Lung (tissue), 12 donors: ENCODE measurements around the gene PLIN5. TPM values are rescaled to one million over a fixed set of nuclear protein-coding genes. Genes with fewer than 3 reads are reported as not detected.
A peak's percentile ranks its signal among the peaks of the same experiment; 100 is the strongest.

Experiments
- ATAC-seq: fragments of 200-7000 bp; cut with Tn5 transposase; one replicate; pipeline ENCODE4 v1.9.1; 2020; ENCODE audit warnings: moderate number of reproducible peaks; ENCODE audit not compliant: insufficient read depth, low FRiP score
- DNase-seq, 3 donors: peaks; one replicate each; pipeline ENCODE4 v3.0.0-alpha.2; 2013 to 2017
- H3K27ac ChIP-seq, 2 donors: one replicate each; pipeline ENCODE4 v1.5.1; 2013; ENCODE audit warnings: mild to moderate bottlenecking in 2 of 2, moderate library complexity in 2 of 2, control low read depth in 1 of 2, inconsistent platforms in 1 of 2, low read depth in 1 of 2, low read length in 1 of 2
- H3K27me3 ChIP-seq, 3 donors: one replicate each; pipeline ENCODE4 v1.5.1; 2013; ENCODE audit warnings: low read length in 2 of 3; ENCODE audit not compliant: control insufficient read depth in 3 of 3, insufficient read depth in 3 of 3
- H3K36me3 ChIP-seq, 4 donors: one replicate each; pipeline ENCODE4 v1.5.1; 2013; ENCODE audit warnings: low read length in 4 of 4, mild to moderate bottlenecking in 1 of 4, moderate library complexity in 1 of 4; ENCODE audit not compliant: control insufficient read depth in 4 of 4, insufficient read depth in 4 of 4
- H3K4me1 ChIP-seq, 5 donors: one replicate each; pipeline ENCODE4 v1.5.1; 2013; ENCODE audit warnings: low read length in 5 of 5, mild to moderate bottlenecking in 2 of 5, moderate library complexity in 1 of 5; ENCODE audit not compliant: control insufficient read depth in 5 of 5, insufficient read depth in 5 of 5
- H3K4me3 ChIP-seq: one replicate; pipeline ENCODE4 v1.5.1; 2013; ENCODE audit warnings: mild to moderate bottlenecking, control low read depth, moderate library complexity
- H3K9ac ChIP-seq, 2 donors: one replicate each; pipeline ENCODE4 v1.5.1; 2013; ENCODE audit warnings: low read length in 2 of 2, control low read depth in 1 of 2; ENCODE audit not compliant: insufficient read depth in 1 of 2
- H3K9me3 ChIP-seq, 4 donors: one replicate each; pipeline ENCODE4 v1.5.1; 2013; ENCODE audit warnings: low read length in 3 of 4, mild to moderate bottlenecking in 1 of 4, moderate library complexity in 1 of 4; ENCODE audit not compliant: control insufficient read depth in 4 of 4, insufficient read depth in 3 of 4
- WGBS, 2 donors: extraction: QIAGEN DNeasy Blood & Tissue Kit; methylation state at CpG; one replicate each; pipeline ENCODE4 v1.1.7; 2013; 5-methylcytosine and 5-hydroxymethylcytosine counted together
- polyA plus RNA-seq, 2 donors: library from polyadenylated mRNA; stranded (reverse); fragments of 200-250 nt; gene quantifications; one replicate each; pipeline ENCODE4 v1.2.1, GENCODE V29; 2013
- total RNA-seq, 2 donors: library from RNA; depleted of rRNA in 1 of 2; stranded (reverse); fragments of >200 nt in 1 of 2; gene quantifications; one replicate each; pipeline ENCODE4 v1.2.1, GENCODE V29; 2014 to 2021
- TF ChIP-seq, protein P1 (sequence below): IDR thresholded peaks from 2 replicates; pipeline ENCODE4 v1.5.1; 2012; ENCODE audit warnings: mild to moderate bottlenecking; ENCODE audit errors: control extremely low read depth, extremely low read depth
- donor health status: control.
- donor health status: control.
- donor health status: Bipolar disorder and iron deficiency.
- donor health status: healthy.
- donor health status: DM: yes; HTN: yes; CAD: no.

The PLIN5 gene
- total and polyA plus RNA-seq, 4 donors: 7.5 to 37.3 (median 24.5) TPM

DNA sequence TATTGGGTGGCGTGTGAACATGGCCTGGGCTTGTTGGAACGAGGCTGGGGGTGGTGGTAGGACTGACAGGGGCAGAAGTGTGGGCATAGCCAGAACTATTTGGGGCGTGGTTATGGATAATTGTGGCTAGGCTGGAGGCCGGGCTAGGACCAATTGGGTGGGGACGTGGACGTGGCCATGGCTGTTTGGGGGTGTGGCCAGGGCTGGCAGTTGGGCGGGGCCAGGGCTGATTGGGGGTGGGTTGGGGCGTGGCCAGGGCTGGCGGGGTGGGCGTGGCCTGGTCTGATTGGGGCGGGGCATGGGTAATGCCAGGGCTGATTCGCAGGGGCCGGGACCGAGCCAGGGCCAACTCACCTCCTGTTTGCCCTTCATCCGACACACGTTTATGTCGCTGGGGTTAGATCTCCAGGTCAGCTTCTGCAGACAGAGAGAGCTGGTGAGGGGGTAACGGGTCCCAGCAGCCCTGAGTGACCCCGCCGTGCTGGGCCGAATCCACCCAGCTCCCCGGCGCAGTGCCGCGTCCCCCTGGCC, 21.6 kb upstream of the PLIN5 start:
- DNase-seq: no peak
- Histone ChIP-seq H3K9me3 (no peaks in the 10 kb centered on the region), H3K4me3 (no peak overlapping the region), H3K27me3 (no peaks in the 10 kb centered on the region), H3K9ac (no peak overlapping the region), H3K4me1 (peaks cover 0 to 5% (median 0%) of the 10 kb centered on the region in 5 donors), H3K36me3 (peaks cover 0 to 22% (median 0%) of the 10 kb centered on the region in 4 donors), H3K27ac (no peak overlapping the region)
- ATAC-seq: peak; percentile 67
- TF ChIP-seq, protein P1, sequence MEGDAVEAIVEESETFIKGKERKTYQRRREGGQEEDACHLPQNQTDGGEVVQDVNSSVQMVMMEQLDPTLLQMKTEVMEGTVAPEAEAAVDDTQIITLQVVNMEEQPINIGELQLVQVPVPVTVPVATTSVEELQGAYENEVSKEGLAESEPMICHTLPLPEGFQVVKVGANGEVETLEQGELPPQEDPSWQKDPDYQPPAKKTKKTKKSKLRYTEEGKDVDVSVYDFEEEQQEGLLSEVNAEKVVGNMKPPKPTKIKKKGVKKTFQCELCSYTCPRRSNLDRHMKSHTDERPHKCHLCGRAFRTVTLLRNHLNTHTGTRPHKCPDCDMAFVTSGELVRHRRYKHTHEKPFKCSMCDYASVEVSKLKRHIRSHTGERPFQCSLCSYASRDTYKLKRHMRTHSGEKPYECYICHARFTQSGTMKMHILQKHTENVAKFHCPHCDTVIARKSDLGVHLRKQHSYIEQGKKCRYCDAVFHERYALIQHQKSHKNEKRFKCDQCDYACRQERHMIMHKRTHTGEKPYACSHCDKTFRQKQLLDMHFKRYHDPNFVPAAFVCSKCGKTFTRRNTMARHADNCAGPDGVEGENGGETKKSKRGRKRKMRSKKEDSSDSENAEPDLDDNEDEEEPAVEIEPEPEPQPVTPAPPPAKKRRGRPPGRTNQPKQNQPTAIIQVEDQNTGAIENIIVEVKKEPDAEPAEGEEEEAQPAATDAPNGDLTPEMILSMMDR: no peak
- WGBS, 2 donors: 78 to 85% methylated on average over 22 to 25 of the region's 25 CpGs

DNA sequence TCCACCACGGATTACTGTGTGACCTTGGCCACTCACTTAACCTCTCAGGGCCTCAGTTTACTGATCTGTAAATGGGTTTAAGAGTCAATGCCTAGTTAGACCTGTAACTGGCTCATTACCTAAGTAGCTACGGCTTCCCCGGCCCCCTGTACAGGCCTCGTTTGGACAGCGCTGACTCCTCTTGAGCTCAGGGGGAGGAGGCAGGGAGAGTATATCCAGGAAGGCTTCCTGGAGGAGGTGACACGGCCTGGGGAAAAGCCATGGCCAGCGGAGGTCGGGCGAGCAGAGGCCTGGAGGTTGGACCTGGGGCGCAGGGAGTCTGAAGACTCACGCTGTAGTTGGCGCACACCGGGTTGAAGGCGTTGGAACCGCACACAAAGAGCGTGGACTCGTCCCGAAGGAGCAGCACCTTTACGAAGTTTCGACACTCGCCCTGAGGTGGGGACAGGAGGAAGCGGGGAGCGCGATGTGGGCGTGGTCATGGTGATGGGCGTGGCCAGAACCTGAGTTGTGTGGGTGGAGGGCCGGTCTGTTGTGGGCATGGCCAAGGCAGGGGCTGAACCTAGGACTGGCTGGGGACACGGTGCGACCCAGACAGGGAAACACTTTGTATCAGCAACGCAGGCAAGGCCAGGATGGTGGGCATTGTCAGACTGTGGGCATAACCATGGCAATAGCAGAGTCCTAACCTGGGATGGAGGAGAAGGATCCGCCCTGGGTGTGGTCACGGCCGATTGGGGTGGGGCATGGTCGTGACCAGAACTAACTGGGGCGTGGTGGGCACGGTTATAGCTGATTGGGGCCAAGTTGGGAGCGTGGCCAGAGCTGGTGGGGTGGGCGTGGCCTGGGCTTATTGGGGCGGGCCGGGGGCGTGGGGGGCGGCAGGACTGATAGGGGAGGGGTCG, 20.9 kb upstream of the PLIN5 start:
- no peak overlapping the region for H3K9ac ChIP-seq
- peaks cover 0 to 5% (median 0%) of the 10 kb centered on the region in 5 donors for H3K4me1 ChIP-seq
- no peaks in the 10 kb centered on the region for H3K27me3 ChIP-seq
- no peak overlapping the region for H3K4me3 ChIP-seq
- ATAC-seq (no peak), DNase-seq (no peak)
- WGBS, 2 donors: 78 to 84% methylated on average over 43 of the region's 43 CpGs
- TF ChIP-seq, protein P1: no peak
- no peak overlapping the region for H3K27ac ChIP-seq
- no peaks in the 10 kb centered on the region for H3K9me3 ChIP-seq
- H3K36me3 ChIP-seq: peaks cover 0 to 23% (median 0%) of the 10 kb centered on the region in 4 donors

DNA sequence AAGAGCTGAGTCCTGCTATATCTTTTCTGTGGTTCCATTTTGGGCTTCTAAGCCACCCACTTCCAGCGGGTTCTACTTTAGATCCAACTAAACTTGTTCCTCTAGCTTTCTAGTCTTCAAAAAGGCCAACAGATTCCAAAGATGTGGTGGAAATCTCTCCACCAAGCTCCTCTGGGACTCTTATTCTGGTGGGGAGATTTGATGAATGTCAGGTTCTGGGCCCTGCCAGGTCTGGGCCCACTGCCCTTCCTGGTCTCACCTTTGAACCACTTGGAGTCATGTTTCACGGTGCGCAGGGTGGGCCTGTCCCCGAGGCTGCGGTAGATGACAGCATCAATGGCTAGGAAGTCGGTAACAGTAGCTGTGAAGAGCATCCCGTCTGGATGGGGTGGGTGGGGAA, 19.7 kb upstream of the PLIN5 start:
- H3K4me3 ChIP-seq: no peak overlapping the region
- WGBS, 2 donors: 85 to 89% methylated on average over 7 of the region's 7 CpGs

More for the DNA sequence above, 19.7 kb upstream of the PLIN5 start:
- ATAC-seq (no peak), DNase-seq (no peak)
- Histone ChIP-seq H3K4me1 (peaks cover 0 to 5% (median 0%) of the 10 kb centered on the region in 5 donors), H3K36me3 (peaks cover 0 to 33% (median 0%) of the 10 kb centered on the region in 4 donors), H3K9me3 (no peaks in the 10 kb centered on the region), H3K9ac (no peak overlapping the region), H3K27ac (no peak overlapping the region), H3K27me3 (no peaks in the 10 kb centered on the region)
- TF ChIP-seq, protein P1: no peak
